HG02981 (cell line): Measurements from ENCODE around the gene RITA1.

Experiments
- ATAC-seq: cut with Tn5 transposase; IDR thresholded peaks from one replicate; pipeline ENCODE4 v1.9.1; 2021; ENCODE audit warnings: mild to moderate bottlenecking, moderate library complexity; ENCODE audit not compliant: unreplicated experiment

RITA1 gene

DNA sequence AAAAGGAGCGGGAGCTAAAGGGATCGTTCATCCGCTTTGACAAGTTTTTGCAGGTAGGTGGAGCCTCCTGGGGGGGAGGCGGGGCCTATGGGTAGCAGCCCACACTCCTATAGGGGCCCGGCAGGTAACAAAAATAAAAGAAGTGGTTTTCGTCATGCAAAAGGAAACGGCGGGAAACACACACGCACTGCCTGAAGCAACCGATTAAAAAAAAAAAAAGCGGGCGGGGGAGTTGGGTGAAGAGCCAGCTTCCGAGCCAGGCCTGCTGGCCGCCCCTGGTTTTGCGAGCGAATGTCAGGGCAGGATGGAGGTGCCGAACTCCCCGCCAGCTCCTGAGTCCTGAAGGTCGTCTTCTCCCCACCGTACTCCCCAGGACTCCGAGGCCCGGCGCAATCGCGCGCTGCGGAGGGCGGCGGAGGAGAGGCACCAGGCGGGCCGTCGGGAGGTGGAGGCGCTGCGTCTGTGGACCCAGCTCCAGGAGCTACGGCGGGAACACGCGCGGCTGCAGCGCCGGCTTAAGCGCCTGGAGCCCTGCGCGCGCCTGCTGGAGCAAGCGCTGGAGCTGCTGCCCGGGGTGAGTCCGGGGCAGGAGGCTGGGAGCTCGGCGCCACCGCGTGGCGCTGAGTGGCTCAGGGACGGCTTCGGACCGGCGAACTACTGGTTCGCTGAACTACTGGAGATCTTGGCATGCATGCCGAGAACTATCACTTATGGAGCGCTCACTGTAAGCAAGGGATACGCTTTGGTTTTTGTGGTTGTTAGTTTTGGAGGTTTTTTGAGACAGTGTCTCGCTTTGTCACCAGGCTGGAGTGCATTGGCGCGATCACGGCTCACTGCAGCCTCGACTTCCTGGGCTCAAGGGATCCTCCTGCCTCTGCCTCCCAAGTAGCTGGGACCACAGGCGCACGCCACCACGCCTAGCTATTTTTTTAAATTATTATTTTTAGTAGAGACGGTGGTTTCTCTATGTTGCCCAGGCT, 32.4 kb upstream of the RITA1 start:
- peak; percentile 55 for ATAC-seq

DNA sequence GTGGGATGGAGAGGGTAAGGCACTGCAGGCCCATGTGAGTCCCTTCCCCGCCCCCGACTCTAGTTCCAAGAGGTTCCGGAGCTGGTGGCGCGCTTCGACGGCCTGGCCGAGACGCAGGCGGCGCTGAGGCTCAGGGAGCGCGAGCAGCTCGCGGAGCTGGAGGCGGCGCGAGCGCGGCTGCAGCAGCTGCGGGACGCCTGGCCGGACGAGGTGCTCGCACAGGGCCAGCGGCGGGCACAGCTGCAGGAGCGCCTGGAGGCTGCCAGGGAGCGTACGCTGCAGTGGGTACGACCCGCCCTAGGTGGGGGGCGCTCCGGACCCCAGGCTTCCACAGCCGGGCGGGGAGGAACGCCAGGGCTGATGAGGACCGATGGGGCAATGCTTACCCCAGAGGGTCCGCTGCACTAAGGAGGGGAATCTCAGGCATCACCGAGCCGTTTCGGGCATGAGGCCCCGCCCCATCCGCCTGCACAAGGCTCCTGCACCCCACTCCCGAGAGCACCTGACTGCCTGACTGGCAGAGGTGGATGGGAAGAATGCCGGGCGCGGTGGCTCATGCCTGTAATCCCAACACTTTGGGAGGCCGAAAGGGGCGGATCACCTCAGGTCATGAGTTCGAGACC, 31.1 kb upstream of the RITA1 start:
- no peak for ATAC-seq

GRCh38 chr12:113155060-113155459, 30.5 kb upstream of the RITA1 start:
- ATAC-seq, result no peak

DNA sequence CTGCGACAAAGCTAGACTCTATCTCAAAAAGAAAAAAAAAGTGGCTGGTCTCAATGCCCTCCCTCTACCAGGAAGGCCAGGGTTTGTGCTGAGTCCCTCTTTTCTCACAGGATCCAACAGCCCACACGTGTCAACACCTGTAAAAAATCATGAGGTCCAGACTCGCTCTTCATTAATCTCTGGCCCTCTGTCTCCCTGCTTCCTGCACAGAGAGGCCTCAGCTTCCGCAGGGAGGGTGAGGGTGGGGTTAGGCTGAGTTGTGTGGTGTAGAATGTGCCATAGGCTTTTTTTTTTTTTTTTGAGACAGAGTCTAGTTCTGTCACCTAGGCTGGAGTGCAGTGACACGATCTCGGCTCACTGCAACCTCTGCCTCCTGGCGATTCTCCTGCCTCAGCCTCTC, 29.9 kb upstream of the RITA1 start:
- no peak for ATAC-seq

DNA sequence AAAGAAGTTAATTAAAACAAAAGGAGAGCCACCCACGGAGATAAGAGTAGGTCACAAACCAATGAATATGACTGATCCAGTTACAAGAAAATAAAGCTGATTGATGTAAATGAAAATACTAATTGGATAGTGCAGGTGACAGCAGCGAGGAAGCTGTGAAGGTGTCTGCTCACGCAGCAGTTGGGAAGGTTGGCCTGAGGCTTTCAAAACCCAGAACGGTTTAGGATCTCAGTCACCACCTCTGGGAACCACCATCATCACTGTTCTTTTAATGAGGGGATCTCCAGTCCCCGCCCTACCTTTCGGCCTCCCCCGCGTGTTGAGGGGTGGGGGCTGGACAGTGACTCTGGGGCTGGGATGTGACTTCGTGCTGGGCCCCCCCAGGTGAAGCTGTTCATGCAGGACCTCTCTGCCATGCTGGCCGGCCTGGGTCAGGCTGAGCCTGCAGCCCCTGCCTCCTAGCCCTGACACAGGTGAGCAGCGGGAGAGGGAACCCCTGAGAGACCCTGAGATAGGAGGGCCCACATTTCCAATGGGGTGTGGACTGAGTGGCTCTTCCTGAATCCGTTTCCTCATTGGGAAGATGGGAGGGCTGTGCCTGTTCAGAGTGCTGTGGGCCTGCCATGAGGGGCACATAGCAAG, 28.2 kb upstream of the RITA1 start:
- ATAC-seq, result no peak

GRCh38 chr12:113158439-113159203, 26.9 kb upstream of the RITA1 start:
- ATAC-seq, result no peak

DNA sequence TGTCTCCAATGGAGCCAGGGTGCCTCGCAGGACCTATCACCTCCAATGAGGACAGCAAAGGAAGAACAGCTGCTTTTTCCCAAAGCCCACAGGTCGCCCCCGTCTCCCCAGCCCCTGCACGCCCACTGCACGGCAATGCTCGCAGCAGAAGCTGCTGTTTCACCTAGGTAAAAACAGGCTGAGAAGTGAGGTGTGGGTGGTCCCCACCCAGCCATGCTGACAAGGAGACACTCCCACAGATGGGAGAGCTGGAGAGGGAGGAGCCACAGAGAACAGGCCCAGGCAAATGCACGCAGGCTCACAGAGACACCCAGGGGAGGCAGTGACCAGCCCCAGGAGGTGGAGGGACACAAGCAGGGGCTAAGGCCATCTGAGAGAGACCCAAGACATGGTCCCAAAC, 25.6 kb upstream of the RITA1 start:
- no peak for ATAC-seq

DNA sequence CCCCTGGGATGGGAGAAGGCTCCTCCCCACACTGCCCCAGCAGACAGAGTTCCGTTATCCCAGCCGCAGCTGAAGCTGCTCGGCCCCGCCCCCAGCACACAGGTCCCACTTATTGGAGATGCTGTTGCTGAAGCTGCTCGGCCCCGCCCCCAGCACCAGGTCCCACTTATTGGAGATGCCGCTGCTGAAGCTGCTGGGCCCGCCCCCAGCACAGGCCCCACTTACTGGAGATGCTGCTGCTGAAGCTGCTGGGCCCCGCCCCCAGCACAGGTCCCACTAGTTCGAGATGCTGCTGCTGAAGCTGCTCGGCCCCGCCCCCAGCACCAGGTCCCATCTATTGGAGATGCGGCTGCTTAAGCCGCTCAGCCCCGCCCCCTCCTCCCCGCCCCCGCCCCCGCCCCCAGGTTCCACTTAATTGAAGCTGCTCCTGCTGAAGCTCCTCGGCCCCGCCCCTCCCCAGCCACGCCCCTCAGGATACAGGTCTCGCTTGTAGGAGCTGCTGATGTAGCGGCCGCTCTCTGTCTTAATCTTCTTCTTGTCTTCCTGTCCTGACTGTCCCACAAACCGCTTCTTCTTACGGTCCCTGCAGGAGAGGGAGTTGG, 24.0 kb upstream of the RITA1 start:
- no peak for ATAC-seq

DNA sequence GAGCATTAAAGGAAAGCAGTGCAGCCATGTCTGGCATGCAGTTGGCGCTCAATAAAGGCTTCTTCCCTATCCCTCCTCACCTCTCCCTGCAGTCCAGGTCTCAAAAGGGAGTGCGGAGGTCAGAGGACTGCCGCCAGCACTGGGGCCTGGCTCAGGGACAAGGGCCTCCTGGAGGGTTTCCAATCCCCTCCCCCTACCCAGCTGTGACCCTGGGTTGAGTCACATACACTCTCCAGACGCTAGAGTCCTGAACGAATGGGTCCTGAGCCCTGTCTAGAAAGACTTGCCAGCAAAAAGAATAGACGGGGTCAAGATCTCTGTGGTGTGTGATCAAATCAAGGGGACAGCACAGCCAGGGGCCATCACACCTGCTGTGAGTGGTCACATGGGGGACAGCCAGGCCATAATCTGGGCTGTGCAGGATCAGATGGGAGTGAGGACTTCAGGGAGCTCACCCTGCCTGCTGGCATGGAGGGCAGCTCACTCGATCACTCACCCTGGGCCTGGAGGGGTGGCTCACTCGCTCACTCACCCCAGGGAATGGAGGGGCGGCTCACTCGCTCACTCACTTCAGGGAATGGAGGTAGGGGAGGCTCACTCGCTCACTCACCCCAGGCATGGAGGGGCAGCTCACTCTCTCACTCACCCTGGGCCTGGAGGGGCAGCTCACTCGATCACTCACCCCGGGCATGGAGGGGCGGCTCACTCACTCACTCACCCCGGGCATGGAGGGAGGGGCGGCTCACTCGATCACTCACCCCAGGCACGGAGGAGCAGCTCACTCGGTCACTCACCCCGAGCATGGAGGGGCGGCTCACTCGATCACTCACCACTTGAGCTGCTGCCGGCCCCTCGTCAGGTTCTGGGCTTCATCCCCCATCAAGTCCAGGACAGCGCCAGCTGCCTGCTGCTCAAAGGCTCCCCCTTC, 23.2 kb upstream of the RITA1 start:
- no peak for ATAC-seq

- no peak for ATAC-seq
Measured at GRCh38 chr12:113163030-113163360, 22.5 kb upstream of the RITA1 start.

DNA sequence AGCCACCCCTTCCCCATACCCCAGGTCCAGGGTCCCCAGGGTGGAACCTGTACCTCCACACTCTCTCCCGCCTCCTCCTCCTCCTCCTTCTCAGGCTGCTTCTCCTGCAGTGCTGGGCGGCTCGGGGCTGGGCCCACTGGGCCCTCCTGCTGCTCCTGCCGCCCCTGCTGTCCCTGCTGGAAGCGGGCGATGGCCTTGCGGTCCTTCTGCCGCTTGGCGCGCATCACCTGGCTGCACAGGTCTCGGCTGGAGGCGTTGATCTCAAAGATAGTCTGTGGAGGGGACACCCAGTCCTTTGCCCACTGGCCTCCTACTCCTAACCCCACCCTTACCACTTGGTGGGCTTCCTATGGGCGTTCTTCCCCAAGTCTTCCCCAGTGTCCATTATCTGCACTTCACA, 21.5 kb upstream of the RITA1 start:
- no peak for ATAC-seq

DNA sequence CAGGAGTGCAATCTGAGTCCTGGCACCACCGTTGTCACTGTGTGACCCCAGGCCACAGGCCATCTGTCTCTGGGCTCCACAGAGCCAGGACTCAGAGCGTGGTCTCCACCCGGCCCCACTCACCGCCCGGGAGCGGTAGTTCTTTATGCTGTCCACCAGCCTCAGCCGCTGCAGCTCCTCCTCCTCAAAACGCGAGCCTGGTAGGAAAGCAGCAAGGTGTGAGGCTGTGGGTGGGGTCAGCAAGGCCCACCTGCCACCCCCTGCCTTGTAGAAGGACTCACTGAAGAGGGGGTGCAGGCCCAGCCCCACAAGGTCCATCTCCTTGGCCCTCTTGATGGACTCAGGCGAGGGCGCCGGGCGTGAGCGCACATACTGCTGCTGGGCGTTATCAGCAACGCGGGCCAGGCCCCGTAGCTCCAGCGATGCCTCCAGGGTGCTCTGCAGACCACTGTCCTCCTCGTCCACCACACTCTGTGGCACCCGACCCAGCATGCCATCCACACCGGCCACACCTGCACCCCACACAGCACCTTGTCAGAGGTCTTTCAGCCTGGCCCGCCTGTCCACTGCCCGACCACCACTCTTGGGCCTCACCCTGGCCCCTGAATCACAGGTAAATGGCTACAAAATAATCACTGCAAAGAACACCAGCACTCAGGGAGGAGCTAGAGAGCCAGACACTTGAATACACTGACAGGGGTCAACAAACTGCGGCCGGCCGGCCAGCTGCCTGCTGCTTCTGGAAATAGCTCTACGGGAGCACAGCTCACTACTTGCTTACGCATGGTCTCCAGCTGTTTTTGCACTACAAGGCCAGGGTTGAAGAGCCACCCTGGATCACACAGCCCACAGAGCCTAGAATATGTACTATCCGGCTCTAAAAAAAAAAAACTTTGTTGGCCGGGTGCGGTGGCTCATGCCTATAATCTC, 19.7 kb upstream of the RITA1 start:
- ATAC-seq, result no peak

DNA sequence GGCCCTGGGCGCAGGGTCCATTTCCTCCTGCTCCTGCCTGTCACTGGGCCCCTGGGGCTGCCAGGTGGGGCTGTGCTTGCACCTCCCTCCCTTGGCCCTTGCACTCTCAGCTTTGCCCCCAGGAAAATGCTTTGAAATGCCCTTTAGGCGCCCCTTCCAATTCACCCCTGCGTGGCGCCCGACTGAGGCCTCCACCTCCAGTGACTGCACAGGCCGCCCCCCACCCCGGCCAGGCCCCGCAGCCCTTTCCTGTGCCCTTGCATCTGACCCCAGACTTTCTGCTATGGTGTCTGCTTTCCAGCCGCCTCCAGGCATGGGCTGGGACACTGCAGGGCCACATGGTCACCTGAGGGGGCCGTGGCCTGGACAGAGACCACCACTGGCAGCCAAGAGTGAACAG, 17.7 kb upstream of the RITA1 start:
- no peak for ATAC-seq

GRCh38 chr12:113169697-113170096, 15.8 kb upstream of the RITA1 start:
- no peak for ATAC-seq

GRCh38 chr12:113170457-113170856, 15.1 kb upstream of the RITA1 start:
- ATAC-seq, result no peak

- ATAC-seq, result no peak
Measured at GRCh38 chr12:113170926-113171325, 14.6 kb upstream of the RITA1 start.

DNA sequence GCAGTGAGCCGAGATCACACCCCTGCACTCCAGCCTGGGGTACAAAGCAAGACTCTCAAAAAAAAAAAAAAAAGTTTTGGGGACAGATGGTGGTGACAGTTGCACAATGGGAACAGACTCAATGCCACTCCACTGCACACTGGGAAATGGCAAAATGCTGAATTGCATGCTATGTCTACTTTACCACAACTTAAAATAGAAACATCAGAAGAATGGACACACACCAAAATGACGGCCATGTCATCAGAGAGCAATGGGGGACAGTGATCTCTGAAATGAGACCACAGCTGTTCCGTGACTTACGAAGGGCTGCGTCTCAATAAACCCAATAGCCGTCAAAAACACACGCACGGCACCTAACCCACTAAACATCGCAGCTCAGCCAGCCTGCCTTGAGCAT, 14.0 kb upstream of the RITA1 start:
- ATAC-seq, result no peak

GRCh38 chr12:113172185-113172584, 13.3 kb upstream of the RITA1 start:
- no peak for ATAC-seq
